AG04450 (cell line): ENCODE data around the gene DPP6. TPM values are rescaled to one million over a fixed set of nuclear protein-coding genes. Genes with fewer than 3 reads are reported as not detected.

ENCODE experiments used
- CTCF ChIA-PET: fragments of 300-600, 350-600 bp; formaldehyde crosslinking; extraction: SDS; loops from one replicate; lab custom pipeline; 2022; ENCODE audit warnings: antibody characterized with exemption, inconsistent platforms; lab: Charles Lee
- POLR2A ChIA-PET: fragments of 350-600 bp; formaldehyde crosslinking; extraction: SDS; loops from one replicate; lab custom pipeline; 2021; ENCODE audit warnings: antibody characterized with exemption, inconsistent platforms; lab: Yijun Ruan, JAX
- DNase-seq: peaks from one replicate; pipeline ENCODE4 v3.0.0-alpha.2; 2011; ENCODE audit warnings: low read depth, low spot score
- H3K27ac ChIP-seq: one replicate; pipeline ENCODE4 v1.5.1; 2012; ENCODE audit warnings: low read depth, low read length, control low read depth
- H3K27me3 ChIP-seq: one replicate; pipeline ENCODE4 v1.6.0; 2012; ENCODE audit warnings: low read length; ENCODE audit not compliant: control insufficient read depth, insufficient read depth
- H3K4me3 ChIP-seq: 2 replicates; pipeline ENCODE4 v1.5.1; 2011; ENCODE audit warnings: mild to moderate bottlenecking, low read depth, low read length, control low read depth
- H3K9me3 ChIP-seq: 2 replicates; pipeline ENCODE4 v1.5.1; 2012; ENCODE audit warnings: low read length; ENCODE audit not compliant: control insufficient read depth, insufficient read depth
- polyA plus RNA-seq: library from polyadenylated mRNA; depleted of rRNA; stranded (reverse); fragments of >200 nt; gene quantifications from 2 replicates; pipeline ENCODE4 v1.2.3, GENCODE V29; 2011
- TF ChIP-seq, protein P1 (sequence below): IDR thresholded peaks from 2 replicates; pipeline ENCODE4 v1.5.1; 2011; ENCODE audit warnings: low read depth, low read length, control low read depth, inconsistent platforms

Gene DPP6
- polyA plus RNA-seq, 1 experiment = not detected

DNA sequence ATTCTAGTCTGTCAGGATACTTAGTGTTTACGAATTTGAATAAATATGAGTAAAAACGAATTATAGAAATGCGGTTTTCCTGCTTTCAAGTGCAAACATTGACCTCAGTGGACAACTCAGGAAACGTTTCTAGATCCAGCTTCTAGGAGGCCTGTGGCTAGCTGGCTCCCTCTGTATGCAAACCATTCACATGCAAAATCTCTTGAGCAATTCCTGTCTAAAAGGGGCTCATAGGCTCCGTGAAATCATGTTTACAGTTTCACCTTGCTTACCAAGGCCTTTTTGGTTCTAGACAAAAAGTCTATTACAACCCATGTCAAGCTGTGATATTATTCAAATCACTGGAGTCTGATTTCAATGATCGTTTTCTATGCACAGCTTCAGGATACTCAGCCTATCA, 364.5 kb downstream of the DPP6 start:
- ChIA-PET POLR2A (no interaction called here), CTCF (no interaction called here)
- Histone ChIP-seq H3K27ac (no peak overlapping the region), H3K27me3 (no peaks in the 10 kb centered on the region), H3K4me3 (no peak overlapping the region), H3K9me3 (peaks cover 35% of the 10 kb centered on the region)
- TF ChIP-seq, protein P1, sequence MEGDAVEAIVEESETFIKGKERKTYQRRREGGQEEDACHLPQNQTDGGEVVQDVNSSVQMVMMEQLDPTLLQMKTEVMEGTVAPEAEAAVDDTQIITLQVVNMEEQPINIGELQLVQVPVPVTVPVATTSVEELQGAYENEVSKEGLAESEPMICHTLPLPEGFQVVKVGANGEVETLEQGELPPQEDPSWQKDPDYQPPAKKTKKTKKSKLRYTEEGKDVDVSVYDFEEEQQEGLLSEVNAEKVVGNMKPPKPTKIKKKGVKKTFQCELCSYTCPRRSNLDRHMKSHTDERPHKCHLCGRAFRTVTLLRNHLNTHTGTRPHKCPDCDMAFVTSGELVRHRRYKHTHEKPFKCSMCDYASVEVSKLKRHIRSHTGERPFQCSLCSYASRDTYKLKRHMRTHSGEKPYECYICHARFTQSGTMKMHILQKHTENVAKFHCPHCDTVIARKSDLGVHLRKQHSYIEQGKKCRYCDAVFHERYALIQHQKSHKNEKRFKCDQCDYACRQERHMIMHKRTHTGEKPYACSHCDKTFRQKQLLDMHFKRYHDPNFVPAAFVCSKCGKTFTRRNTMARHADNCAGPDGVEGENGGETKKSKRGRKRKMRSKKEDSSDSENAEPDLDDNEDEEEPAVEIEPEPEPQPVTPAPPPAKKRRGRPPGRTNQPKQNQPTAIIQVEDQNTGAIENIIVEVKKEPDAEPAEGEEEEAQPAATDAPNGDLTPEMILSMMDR = no peak
- DNase-seq = no peak

DNA sequence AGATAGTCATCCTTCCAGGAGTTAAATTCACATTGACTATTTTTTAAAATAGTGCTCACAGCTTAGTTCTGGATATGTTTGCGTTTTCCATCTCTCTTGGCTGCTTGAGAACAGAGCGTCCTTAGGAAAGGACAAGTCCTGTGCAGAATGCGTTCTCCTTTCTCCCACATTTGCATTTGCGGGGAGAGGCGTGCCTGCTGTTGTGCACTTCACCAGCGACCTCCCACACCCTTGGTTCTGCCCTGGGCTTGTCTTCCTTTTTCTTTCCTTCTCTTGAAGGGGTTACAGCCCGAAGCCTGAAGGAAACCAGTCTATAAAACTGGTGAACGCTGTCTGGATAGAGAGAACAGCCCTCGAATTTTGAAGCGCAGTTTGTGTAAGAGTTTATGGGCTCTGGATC, 367.1 kb downstream of the DPP6 start:
- ChIA-PET POLR2A (no interaction called here), CTCF (no interaction called here)
- Histone ChIP-seq H3K27me3 (no peaks in the 10 kb centered on the region), H3K9me3 (peaks cover 23% of the 10 kb centered on the region), H3K4me3 (no peak overlapping the region), H3K27ac (no peak overlapping the region)
- no peak for DNase-seq
- TF ChIP-seq, protein P1 = no peak

DNA sequence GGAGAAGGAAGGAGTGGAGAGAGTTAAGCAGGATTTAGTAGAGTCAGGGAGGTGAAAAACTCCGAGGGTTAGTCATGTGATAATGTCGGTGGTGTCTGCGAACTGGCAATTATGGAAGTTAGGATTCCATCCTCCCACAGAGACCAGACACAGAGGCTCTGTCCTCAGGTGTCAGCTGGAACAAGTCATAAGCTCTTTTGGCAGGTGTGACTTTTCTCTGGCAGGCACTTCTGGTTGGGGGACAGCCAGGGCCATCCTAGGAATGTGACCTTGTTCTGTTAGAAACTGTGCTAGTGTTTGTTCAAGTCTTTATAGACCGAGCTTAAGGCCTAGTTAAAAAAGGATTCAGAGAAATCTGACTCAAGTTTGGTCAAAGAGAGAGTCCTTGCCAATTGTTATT, 371.0 kb downstream of the DPP6 start:
- TF ChIP-seq, protein P1 = no peak
- H3K27ac ChIP-seq = no peak overlapping the region
- DNase-seq = no peak
- no peaks in the 10 kb centered on the region for H3K27me3 ChIP-seq
- ChIA-PET CTCF (no interaction called here), POLR2A (no interaction called here)
- no peak overlapping the region for H3K4me3 ChIP-seq
- H3K9me3 ChIP-seq = peaks cover 9% of the 10 kb centered on the region; the same call in 1 of the 2 replicates

DNA sequence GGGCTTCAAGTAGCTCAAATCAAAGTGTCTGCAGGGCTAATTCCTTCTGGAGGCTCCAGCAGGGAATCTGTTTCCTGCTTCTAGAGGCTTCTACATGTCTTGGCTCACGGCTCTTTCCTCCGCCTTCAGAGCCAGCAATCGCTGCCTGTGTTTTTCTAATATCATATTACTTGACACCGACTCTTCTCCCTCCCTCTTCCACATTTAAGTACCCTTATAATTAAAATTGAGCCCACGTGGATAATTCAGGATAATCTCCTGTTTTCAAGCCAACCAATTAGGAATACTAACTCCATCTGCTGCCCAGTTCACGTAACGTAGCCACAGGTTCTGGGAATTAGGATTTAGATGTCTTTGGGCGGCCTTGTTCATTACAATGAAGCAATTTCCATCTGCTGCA, 372.2 kb downstream of the DPP6 start:
- POLR2A ChIA-PET = no interaction called here
- TF ChIP-seq, protein P1 = no peak
- CTCF ChIA-PET = no interaction called here

DNA sequence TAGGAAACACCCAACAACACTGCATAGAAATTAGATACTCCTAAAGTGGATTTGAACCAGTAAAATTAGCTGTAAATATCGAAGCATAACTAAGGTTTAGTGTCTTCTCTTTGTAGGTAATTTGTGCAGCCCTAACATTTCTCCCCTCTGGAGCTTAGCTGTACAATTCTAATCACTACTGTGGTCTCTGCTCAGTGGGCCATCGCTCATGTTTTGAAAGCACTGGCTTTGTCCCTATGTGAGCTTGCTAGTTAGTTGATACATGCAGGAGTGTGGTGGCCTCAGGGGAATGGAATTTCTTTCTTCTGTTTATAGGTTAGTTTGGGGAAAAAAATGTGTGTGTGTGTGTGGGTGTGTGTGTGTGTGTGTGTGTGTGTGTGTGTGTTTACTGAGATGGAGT, 373.1 kb downstream of the DPP6 start:
- no peak for DNase-seq
- H3K4me3 ChIP-seq = no peak overlapping the region
- H3K9me3 ChIP-seq = peaks cover 18% of the 10 kb centered on the region
- H3K27me3 ChIP-seq = no peaks in the 10 kb centered on the region
- no peak overlapping the region for H3K27ac ChIP-seq
- ChIA-PET POLR2A (no interaction called here), CTCF (interaction anchor here (0.6 kb wide), 1 partner anchor 550 kb away, joined by 3 read pairs; no protein-coding TSS in a partner anchor)
- TF ChIP-seq, protein P1 = no peak

More for the DNA sequence above, 372.2 kb downstream of the DPP6 start:
- Histone ChIP-seq H3K27ac (no peak overlapping the region), H3K27me3 (no peaks in the 10 kb centered on the region), H3K9me3 (peaks cover 10% of the 10 kb centered on the region; the same call in 1 of the 2 replicates), H3K4me3 (no peak overlapping the region)
- no peak for DNase-seq
